Measurements from ENCODE around the gene CCL28. TPM values are rescaled to one million over a fixed set of nuclear protein-coding genes. Genes with fewer than 3 reads are reported as not detected.
A peak's percentile ranks its signal among the peaks of the same experiment; 100 is the strongest.

CCL28 gene
- total RNA-seq, 4 donors from 2014 or later, result 11.6 to 24.1 (median 14.6) TPM

DNA sequence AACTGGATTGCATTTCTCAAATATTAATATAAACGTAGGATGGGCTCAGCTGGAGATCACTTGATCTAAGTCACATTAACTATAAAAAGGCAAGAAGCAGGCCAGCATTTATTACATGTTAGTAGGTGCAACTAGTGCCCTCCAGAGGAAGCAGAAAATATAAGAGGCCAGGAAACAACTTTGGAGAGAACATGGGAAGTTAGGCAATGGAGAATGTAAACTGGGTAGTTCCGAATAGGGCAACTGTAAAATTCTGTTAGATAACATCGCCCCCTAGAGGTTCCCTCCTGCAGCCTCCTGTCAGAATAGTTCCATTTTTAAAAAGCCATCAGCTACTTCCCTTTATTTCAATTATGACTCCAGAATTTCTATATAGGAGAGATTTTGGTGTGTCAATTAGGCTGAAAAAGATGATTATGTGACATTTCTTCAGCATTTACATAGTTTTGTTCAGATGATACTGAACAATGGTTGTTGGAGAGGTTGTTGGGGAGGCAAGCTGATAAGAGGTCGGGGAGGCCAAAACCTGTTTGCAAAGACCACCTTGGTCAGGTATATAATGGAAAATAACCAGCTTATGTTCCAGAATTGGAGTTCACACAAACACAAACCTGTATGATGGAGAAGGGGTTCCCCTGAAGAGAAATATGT is 22.4 kb downstream of the CCL28 start:
- peak in 1 of 2 donors; percentile 56 for DNase-seq (ENCODE audit: low spot score in 2 of 2)
- TF ChIP-seq POLR2A (IDR thresholded peaks at IDR 0.05), result no peak
- TF ChIP-seq, protein P1, sequence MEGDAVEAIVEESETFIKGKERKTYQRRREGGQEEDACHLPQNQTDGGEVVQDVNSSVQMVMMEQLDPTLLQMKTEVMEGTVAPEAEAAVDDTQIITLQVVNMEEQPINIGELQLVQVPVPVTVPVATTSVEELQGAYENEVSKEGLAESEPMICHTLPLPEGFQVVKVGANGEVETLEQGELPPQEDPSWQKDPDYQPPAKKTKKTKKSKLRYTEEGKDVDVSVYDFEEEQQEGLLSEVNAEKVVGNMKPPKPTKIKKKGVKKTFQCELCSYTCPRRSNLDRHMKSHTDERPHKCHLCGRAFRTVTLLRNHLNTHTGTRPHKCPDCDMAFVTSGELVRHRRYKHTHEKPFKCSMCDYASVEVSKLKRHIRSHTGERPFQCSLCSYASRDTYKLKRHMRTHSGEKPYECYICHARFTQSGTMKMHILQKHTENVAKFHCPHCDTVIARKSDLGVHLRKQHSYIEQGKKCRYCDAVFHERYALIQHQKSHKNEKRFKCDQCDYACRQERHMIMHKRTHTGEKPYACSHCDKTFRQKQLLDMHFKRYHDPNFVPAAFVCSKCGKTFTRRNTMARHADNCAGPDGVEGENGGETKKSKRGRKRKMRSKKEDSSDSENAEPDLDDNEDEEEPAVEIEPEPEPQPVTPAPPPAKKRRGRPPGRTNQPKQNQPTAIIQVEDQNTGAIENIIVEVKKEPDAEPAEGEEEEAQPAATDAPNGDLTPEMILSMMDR (IDR thresholded peaks at IDR 0.05), result no peak
- 26 to 30% methylated on average over 4 of the region's 4 CpGs for WGBS, 2 donors
- H3K4me3 ChIP-seq (ENCODE audit: low read depth, poor library complexity, severe bottlenecking), result no peak overlapping the region
- intact Hi-C loops (cut with DNase I; ENCODE audit: low total_unique reads), result loop anchor here (10.0 kb wide), 1 partner anchor 285 kb away; no protein-coding TSS in a partner anchor

DNA sequence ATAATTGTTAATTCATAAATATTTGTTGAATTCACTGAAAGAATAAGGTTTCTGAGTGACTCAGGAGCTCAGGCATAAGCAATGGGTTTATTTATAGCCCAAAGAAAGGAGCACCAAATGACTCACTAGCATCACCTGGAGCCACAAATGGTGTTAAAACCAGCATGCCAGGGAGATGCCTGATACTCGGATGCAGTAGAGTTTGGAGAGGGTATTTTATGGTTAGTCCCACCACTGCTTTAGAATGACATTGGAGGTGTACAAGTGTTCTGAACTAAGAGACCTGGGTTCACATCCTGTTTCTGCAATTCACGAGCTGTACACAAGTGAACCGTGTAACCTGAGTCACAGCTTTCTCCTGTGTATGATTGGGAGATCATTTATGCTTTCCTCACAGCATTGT is 25.2 kb downstream of the CCL28 start:
- intact Hi-C loops (cut with DNase I; ENCODE audit: low total_unique reads), result no loop called here
- TF ChIP-seq, protein P1 (IDR thresholded peaks at IDR 0.05), result no peak
- TF ChIP-seq POLR2A (IDR thresholded peaks at IDR 0.05), result no peak
- 64% methylated on average over 3 of the region's 3 CpGs for WGBS, 2 donors
- no peak overlapping the region for H3K4me3 ChIP-seq (ENCODE audit: low read depth, poor library complexity, severe bottlenecking)
- no peak for DNase-seq (ENCODE audit: low spot score in 2 of 2)

DNA sequence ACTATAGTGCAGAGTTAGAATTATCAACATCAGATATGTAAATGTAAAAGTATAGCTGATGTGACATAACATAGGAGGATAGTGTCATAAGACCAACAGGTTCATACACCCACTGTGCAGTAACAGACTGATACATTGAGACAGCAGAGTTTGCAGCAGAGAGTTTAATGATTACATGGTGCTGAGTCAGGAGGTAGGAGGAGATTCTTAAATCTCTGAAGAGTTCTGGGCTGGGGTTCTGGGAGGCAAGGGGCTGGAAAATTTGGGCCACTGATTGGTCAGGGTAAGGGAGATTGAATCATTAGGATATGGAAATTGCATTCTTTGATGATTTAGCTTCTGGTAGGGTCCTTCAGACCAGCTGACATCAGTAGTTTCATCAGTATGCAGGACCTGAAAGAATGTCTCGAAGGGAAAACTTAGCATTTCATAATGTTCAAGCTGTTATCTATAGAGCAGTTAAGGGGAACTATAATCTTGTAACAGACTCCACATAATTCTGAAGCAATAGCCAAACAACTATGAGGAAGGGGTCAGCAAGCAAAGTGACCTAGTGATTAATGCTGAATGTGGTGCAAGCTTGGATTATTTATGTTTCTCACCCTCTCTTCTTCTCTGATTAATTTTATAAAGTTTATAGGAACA is 35.6 kb downstream of the CCL28 start:
- DNase-seq (ENCODE audit: low spot score in 2 of 2), result no peak
- intact Hi-C loops (cut with DNase I; ENCODE audit: low total_unique reads), result no loop called here
- no peak for TF ChIP-seq POLR2A (IDR thresholded peaks at IDR 0.05)
- TF ChIP-seq, protein P1 (IDR thresholded peaks at IDR 0.05), result no peak
- 84 to 100% methylated on average over 1 of the region's 1 CpG for whole genome bisulfite sequencing, 2 donors
- H3K4me3 ChIP-seq (ENCODE audit: low read depth, poor library complexity, severe bottlenecking), result no peak overlapping the region

DNA sequence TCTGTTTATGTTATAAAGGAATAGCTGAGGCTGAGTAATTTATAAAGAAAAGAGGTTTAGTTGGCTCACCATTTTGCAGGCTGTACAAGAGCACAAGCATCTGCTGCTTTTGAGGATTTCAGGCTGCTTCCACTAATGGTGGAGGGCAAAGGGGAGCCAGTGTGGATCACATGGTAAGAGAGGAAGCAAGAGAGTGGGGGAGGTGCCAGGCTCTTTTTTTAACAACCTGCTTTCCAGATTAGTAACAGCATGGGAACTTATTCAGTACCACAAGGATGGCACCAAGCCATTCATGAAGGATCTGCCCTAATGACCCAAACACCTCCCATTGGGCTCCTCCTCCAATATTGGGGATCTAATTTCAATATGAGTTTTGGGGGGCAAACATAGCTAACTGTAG is 40.4 kb downstream of the CCL28 start:
- no peak for TF ChIP-seq POLR2A (IDR thresholded peaks at IDR 0.05)
- TF ChIP-seq, protein P1 (IDR thresholded peaks at IDR 0.05), result no peak
- no peak for DNase-seq (ENCODE audit: low spot score in 2 of 2)
- no peak overlapping the region for H3K4me3 ChIP-seq (ENCODE audit: low read depth, poor library complexity, severe bottlenecking)
- intact Hi-C loops (cut with DNase I; ENCODE audit: low total_unique reads), result no loop called here

DNA sequence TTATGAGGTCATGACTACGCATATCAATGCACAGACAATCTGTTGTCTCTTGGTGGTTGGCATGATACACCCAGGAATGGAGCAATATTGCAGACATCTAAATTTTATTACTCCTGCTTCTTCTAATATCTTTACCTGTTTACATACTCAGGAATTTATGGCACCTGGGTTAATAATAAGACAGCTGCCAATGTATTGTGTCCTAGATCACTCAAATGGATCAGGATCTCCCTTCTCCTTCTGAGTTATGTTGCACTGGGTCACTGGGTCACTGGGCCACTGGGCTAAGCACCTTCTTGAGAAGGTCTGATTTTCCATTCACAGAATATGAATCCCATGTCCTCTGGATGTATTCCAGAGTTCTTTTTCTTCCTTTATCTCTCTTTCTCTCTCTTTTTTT is 41.8 kb downstream of the CCL28 start:
- TF ChIP-seq, protein P1 (IDR thresholded peaks at IDR 0.05), result no peak
- TF ChIP-seq POLR2A (IDR thresholded peaks at IDR 0.05), result no peak
- WGBS, 2 donors, result 77 to 93% methylated on average over 1 of the region's 1 CpG
- no peak for DNase-seq (ENCODE audit: low spot score in 2 of 2)
- intact Hi-C loops (cut with DNase I; ENCODE audit: low total_unique reads), result no loop called here
- H3K4me3 ChIP-seq (ENCODE audit: low read depth, poor library complexity, severe bottlenecking), result no peak overlapping the region

All from lower leg skin (tissue), 4 donors.